Activated CD8-positive, alpha-beta T cell treated with anti-CD3 and anti-CD28 coated beads for 36 hours (primary cell): ENCODE results near the gene AIFM3. TPM values are rescaled to one million over a fixed set of nuclear protein-coding genes. Genes with fewer than 3 reads are reported as not detected.
"Not testable (repeated sequence)": the region's sequence is repeated elsewhere in the genome, so short reads cannot be mapped to it uniquely, and the experiment has no call there.

Experiments used
- ATAC-seq: fragments of 200-7000 bp; cut with Tn5 transposase; one replicate; pipeline ENCODE4 v1.10.0; 2021; ENCODE audit warnings: mild to moderate bottlenecking, moderate library complexity
- CTCF ChIA-PET: fragments of 350-600 bp; sonication (Branson Sonifier 250); formaldehyde crosslinking; loops from one replicate; lab custom pipeline; 2021; ENCODE audit warnings: antibody characterized with exemption; lab: Charles Lee
- POLR2A ChIA-PET: fragments of 350-600 bp; sonication (Branson Sonifier 250); formaldehyde crosslinking; loops from one replicate; lab custom pipeline; 2021; ENCODE audit warnings: antibody characterized with exemption; lab: Charles Lee
- DNase-seq: peaks from one replicate; pipeline ENCODE4 v3.0.0-alpha.2; 2020
- H3K27ac Mint-ChIP-seq: one replicate; pipeline ENCODE4 v1.8.0; 2021; ENCODE audit warnings: mild to moderate bottlenecking, mixed read lengths
- H3K27me3 Mint-ChIP-seq: one replicate; pipeline ENCODE4 v1.8.0; 2021; ENCODE audit warnings: mixed read lengths
- H3K36me3 Mint-ChIP-seq: one replicate; pipeline ENCODE4 v1.8.0; 2021; ENCODE audit warnings: low read depth, mixed read lengths
- H3K4me1 Mint-ChIP-seq: one replicate; pipeline ENCODE4 v1.8.0; 2021; ENCODE audit warnings: low read depth, mixed read lengths
- H3K4me3 Mint-ChIP-seq: one replicate; pipeline ENCODE4 v1.8.0; 2021; ENCODE audit warnings: mild to moderate bottlenecking, moderate library complexity, mixed read lengths
- H3K9me3 Mint-ChIP-seq: one replicate; pipeline ENCODE4 v1.8.0; 2021; ENCODE audit warnings: mixed read lengths
- CTCF ChIP-seq: fragments of 200-600 bp; IDR thresholded peaks from one replicate; pipeline ENCODE4 v1.8.0; 2022; ENCODE audit warnings: antibody characterized with exemption, mild to moderate bottlenecking
- intact Hi-C: fragments of 100-400 bp; cut with micrococcal nuclease; formaldehyde crosslinking; loops from one replicate; pipeline ENCODE4 v1.10.0; 2022
- total RNA-seq, 2 experiments: library from RNA; stranded (reverse); gene quantifications; one replicate each; pipeline ENCODE4 v1.2.3, GENCODE V29; 2021

Gene AIFM3
- total RNA-seq, 2 experiments from 2014 or later: 0.25 to 0.40 TPM

GRCh38 chr22:21000987-21001600 lies 34.0 kb downstream of the AIFM3 start:
- Mint-ChIP-seq H3K9me3 (no peaks in the 10 kb centered on the region), H3K27me3 (no peaks in the 10 kb centered on the region), H3K4me3 (peak overlapping the region; percentile 92), H3K4me1 (peaks cover 15% of the 10 kb centered on the region), H3K27ac (peak overlapping the region; percentile 96), H3K36me3 (peaks cover 3% of the 10 kb centered on the region)
- ATAC-seq (no peak), DNase-seq (peak; percentile 20)
- ChIA-PET POLR2A (interaction anchor here (1.3 to 5.5 kb wide), 4 partner anchors 11 to 80 kb away, joined by 5 to 51 read pairs (median 23); partner anchors contain the start of gene LZTR1), CTCF (interaction anchor here (0.7 kb wide), 1 partner anchor 20 kb away, joined by 3 read pairs; no protein-coding TSS in a partner anchor)
- intact Hi-C loops: no loop called here
- TF ChIP-seq CTCF: no peak

- no peak for TF ChIP-seq CTCF
- peak; percentile 98 for DNase-seq
Measured at GRCh38 chr22:21001601-21002325, 34.7 kb downstream of the AIFM3 start, which contains the start of gene THAP7. TSS of gene THAP7 (minus strand) at chr22:21002118. CDS start at chr22:21001911, 207 bp downstream.

GRCh38 chr22:21003782-21004181 lies 36.7 kb downstream of the AIFM3 start:
- Mint-ChIP-seq H3K4me3 (peak overlapping the region; percentile 92), H3K4me1 (peaks cover 11% of the 10 kb centered on the region), H3K9me3 (no peaks in the 10 kb centered on the region), H3K36me3 (peaks cover 3% of the 10 kb centered on the region), H3K27ac (peak overlapping the region; percentile 67), H3K27me3 (no peaks in the 10 kb centered on the region)
- intact Hi-C loops: no loop called here
- ATAC-seq (no peak), DNase-seq (no peak)
- ChIA-PET POLR2A (interaction anchor here (3.3 to 5.5 kb wide), 2 partner anchors 9 to 23 kb away, joined by 13 to 51 read pairs; partner anchors contain the start of gene LZTR1), CTCF (interaction anchor here (1.0 to 3.0 kb wide), 7 partner anchors 10 to 99 kb away, joined by 3 to 9 read pairs (median 5); partner anchors contain the start of genes CRKL, LZTR1 and P2RX6)
- no peak for TF ChIP-seq CTCF

More at GRCh38 chr22:21001601-21002325, 34.7 kb downstream of the AIFM3 start, which contains the start of gene THAP7:
- H3K36me3 Mint-ChIP-seq: peaks cover 3% of the 10 kb centered on the region
- POLR2A ChIA-PET: interaction anchor here (1.0 to 5.5 kb wide), 4 partner anchors 11 to 21 kb away, joined by 3 to 51 read pairs (median 20); partner anchors contain the start of gene LZTR1
- peak; percentile 93 for ATAC-seq
- intact Hi-C loops: no loop called here
- H3K27ac Mint-ChIP-seq: peak within 1 kb of the TSS; percentile 96
- H3K9me3 Mint-ChIP-seq: no peaks in the 10 kb centered on the region
- peaks cover 15% of the 10 kb centered on the region for H3K4me1 Mint-ChIP-seq
- no peaks in the 10 kb centered on the region for H3K27me3 Mint-ChIP-seq
- CTCF ChIA-PET: interaction anchor here (1.1 to 3.0 kb wide), 3 partner anchors 40 to 101 kb away, joined by 3 to 9 read pairs (median 4); no protein-coding TSS in a partner anchor
- peak within 1 kb of the TSS; percentile 92 for H3K4me3 Mint-ChIP-seq

- H3K4me3 Mint-ChIP-seq, DNase-seq, H3K36me3 Mint-ChIP-seq, intact Hi-C loops, ATAC-seq, H3K9me3 Mint-ChIP-seq, H3K27me3 Mint-ChIP-seq, H3K4me1 Mint-ChIP-seq, H3K27ac Mint-ChIP-seq: not testable (repeated sequence)
- ChIA-PET CTCF (interaction anchor here (1.2 kb wide), 1 partner anchor 88 kb away, joined by 3 read pairs; no protein-coding TSS in a partner anchor), POLR2A (interaction anchor here (1.5 kb wide), 1 partner anchor 10 kb away, joined by 4 read pairs; no protein-coding TSS in a partner anchor)
Measured at GRCh38 chr22:21009208-21009607, 42.2 kb downstream of the AIFM3 start.

- peak; percentile 55 for DNase-seq
- H3K9me3 Mint-ChIP-seq: no peaks in the 10 kb centered on the region
- TF ChIP-seq CTCF: no peak
- ATAC-seq: no peak
- peaks cover 10% of the 10 kb centered on the region for H3K4me1 Mint-ChIP-seq
- no peak overlapping the region for H3K4me3 Mint-ChIP-seq
- no peaks in the 10 kb centered on the region for H3K36me3 Mint-ChIP-seq
- intact Hi-C loops: no loop called here
- no peak overlapping the region for H3K27ac Mint-ChIP-seq
- H3K27me3 Mint-ChIP-seq: no peaks in the 10 kb centered on the region
- CTCF ChIA-PET: interaction anchor here (1.2 kb wide), 1 partner anchor 88 kb away, joined by 3 read pairs; no protein-coding TSS in a partner anchor
- POLR2A ChIA-PET: interaction anchor here (1.5 kb wide), 1 partner anchor 9 kb away, joined by 4 read pairs; no protein-coding TSS in a partner anchor
Measured at GRCh38 chr22:21009638-21010425, 42.8 kb downstream of the AIFM3 start.
